Stimulated activated CD8-positive, alpha-beta memory T cell treated with anti-CD3 and anti-CD28 coated beads, Interleukin-15, amount 100 ng/mL, for 48 hours (primary cell): ENCODE results near the gene THBS2.
"Not testable (repeated sequence)": the region's sequence is repeated elsewhere in the genome, so short reads cannot be mapped to it uniquely, and the experiment has no call there.

ENCODE experiments used
- DNase-seq, 2 donors: peaks; one replicate each; pipeline ENCODE4 v3.0.0-alpha.2; 2020; ENCODE audit warnings: low read depth in 2 of 2

Gene THBS2

DNA sequence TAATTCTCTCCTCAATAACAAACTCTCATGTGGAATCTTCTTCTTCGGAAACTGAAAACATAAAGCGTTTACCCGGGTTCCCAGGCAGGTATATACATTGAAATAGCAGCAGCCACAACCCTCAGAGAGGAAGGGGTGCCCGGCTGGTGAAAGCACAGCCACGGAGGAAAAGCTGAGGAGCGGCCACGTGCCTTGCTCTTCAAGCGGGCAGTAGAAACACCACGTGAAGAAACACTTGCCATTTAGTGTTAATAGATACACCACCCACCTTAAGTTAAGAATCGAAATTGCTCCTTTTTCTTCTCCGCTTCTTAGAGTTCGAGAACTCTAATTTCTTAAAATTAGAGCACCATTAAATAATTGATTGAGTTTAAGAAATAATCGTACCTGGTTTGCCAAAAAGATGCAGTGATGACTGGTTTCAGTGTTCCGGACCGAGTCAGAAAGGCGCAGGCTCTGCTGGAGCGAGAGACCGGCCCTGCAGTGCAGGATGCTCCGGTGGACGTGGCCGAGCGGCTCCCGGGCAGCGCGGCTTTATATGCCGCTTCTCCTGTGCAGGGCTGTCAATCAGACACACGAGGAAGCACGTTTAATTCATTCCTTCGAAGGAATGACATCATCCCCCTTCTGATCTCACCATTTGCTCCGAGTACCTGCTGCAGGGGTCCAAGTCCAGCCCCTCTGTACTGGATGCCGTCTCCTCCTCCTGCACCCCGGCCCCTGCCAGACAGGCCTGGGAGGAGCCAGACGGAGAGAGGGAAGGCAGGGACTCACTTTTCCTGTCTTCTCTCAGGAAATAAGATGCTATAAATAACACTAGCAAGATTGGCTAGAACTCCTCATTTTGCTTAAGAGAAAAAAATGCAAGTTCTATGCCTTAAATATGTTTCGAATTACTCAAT lies at the start of gene THBS2:
Gene THBS2 (minus strand): TSS at position 510 of the 902 bp plus-strand sequence. CDS start 3,062 bp downstream, outside the sequence.
- no peak for DNase-seq

GRCh38 chr6:169302716-169303115 lies 49.1 kb upstream of the THBS2 start:
- DNase-seq, result no peak

- DNase-seq, result no peak
Measured at GRCh38 chr6:169302255-169302654, 48.6 kb upstream of the THBS2 start.

DNA sequence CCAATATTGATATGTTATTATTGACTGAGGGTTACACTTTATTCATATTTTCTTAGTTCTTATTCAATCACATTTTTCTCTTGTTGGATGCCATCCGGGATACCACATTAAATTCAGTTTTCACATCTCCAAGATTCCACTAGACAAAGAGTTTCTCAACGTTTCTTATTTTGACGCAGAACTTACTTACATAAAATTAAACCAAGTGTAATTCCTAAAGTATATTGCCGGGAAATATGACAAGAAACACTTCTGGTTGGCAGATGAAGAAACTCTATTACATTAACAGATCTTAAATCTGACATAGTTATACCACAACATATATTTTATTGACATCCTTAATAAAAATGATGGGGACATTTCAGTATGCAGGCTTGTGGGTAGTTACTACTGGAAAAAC lies 47.3 kb upstream of the THBS2 start:
- no peak for DNase-seq

GRCh38 chr6:169298626-169299025 lies 45.0 kb upstream of the THBS2 start:
- not testable (repeated sequence) for DNase-seq

GRCh38 chr6:169296622-169297021 lies 43.0 kb upstream of the THBS2 start:
- DNase-seq, result no peak

DNA sequence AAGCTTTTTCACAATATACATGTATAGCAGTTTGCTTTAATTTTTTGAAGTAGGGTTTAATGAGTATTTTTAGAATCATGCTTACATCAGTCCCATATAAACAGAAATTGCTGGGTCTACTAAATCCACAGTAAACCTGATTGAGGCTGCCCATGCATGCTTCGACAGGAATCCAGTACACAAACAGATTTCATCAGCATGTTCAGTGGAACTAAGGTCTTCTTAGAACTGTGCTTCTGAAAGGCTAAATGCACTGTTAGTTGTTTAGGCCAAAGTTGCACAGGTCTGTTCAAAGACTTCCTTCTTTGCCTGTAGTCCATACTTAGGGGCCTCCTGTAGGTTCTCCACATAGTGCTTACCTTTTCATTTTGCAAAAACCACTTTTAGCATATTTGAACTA lies 42.5 kb upstream of the THBS2 start:
- DNase-seq, result no peak

GRCh38 chr6:169293196-169293595 lies 39.5 kb upstream of the THBS2 start:
- no peak for DNase-seq

DNA sequence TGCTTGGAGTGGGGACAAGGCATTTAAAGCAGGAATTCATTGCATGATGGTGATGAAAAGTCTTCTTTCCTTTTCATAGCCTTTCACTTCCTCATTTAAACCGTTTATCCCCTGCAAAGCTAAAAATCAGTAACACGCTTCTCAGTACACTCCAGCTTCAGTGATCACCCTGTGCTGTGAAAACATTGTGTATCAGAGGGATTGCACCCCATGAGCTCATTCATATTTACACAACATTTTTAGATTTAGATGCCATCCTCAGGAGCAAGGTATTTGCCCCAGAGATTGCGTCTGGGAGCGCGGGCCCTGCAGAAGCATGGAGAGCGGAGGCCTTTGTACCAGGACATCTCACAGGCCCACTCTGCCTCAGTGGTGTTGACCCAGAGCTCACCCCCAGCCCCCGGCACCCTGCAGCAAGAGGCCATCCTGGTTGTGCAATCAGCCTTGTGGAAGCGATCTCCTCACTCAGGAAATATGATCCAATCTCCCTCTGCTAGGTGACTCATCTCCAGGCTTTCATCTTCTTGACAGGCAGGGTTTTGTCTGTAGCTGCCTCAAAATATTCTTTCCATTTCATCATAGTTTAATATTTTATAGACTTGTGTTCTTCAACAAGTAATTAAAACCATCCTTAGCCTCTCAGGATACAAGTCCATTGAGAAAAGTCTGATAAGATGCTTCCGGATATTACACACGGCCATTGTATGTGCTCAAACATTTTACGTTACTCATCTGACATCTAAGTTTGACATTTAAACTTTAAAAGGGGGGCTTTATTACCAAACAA lies 38.9 kb upstream of the THBS2 start:
- no peak for DNase-seq

- DNase-seq, result no peak
Measured at GRCh38 chr6:169291646-169292337, 38.1 kb upstream of the THBS2 start.

- no peak for DNase-seq
Measured at GRCh38 chr6:169291148-169291547, 37.5 kb upstream of the THBS2 start.

DNA sequence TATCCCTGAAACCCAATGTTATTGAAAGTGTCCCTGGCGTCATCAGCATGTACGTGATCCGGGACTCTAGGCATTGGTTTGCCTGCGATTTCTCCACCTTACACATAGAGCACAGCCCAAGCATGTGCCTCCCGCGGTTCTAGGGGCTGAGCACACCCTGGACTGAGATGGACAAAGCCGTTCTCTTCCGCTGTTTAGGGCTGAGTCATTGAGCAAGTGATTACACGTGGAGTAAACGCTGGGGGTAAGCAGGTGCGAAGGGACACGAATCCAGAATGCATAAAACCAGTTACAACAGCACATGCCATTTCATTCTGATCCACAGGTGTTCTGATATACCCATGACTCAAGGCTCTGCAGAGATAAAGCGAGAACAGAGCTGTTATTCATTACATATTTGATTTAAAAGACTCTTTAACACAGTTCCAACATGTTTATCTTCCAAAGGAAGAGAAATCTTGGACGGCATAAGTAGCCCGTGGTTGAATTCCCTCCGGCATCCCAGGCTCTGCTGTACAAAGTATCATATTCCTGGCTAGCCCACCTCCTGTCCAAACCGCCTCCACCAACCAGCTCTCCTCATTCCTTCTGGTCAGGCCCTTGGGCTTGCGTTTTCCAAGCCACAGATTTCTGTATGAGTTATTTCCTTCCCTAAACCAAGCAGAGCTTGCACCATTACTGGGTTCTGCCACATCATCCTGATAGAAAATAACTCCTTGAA lies 36.1 kb upstream of the THBS2 start:
- DNase-seq, result no peak

- no peak for DNase-seq
Measured at GRCh38 chr6:169289257-169289618, 35.6 kb upstream of the THBS2 start.

GRCh38 chr6:169288591-169288990 lies 34.9 kb upstream of the THBS2 start:
- DNase-seq, result no peak

- no peak for DNase-seq
Measured at GRCh38 chr6:169287675-169288074, 34.0 kb upstream of the THBS2 start.

- DNase-seq, result no peak
Measured at GRCh38 chr6:169286961-169287360, 33.3 kb upstream of the THBS2 start.

GRCh38 chr6:169285165-169285564 lies 31.5 kb upstream of the THBS2 start:
- no peak for DNase-seq

GRCh38 chr6:169283924-169284323 lies 30.3 kb upstream of the THBS2 start:
- no peak for DNase-seq

DNA sequence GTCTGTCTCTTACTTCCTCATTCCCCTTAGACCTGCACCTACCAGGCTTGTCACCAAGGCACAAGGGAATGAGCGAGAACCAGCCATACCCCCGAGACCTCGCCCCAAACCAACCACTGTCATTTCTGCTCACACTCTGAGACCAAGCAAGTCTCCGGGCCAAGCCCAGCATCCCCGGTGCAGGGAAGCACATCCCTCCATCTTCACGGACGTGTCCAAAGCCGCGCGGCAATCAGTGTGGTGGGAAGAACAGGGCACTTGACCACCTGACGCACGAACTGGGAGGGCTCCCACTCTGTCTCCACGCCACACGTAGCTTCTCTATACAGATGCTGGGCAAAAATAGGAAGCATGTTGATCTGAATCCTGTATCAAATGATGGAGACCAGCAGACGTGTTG lies 28.4 kb upstream of the THBS2 start:
- no peak for DNase-seq

- DNase-seq, result no peak
Measured at GRCh38 chr6:169277619-169278018, 24.0 kb upstream of the THBS2 start.

DNA sequence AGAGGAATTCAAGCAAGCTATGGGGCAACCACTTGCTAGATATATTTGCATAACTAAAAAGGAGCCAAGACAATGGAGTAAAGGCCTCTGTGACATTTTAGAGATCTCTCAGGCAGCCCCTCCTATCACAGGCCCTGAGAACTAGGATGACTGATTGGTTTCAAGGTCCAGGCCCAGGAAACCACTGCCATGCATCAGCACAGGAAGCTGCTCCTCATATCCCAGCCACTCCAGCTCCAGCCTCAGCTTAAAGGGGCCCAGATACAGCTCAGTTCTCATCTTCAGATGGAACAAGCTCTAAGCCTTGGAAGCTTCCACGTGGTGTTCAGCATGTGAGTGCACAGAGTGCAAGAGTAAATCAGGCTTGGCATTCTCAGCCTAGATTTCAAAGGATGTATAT lies 21.1 kb upstream of the THBS2 start:
- no peak for DNase-seq

- no peak for DNase-seq
Measured at GRCh38 chr6:169273511-169273910, 19.9 kb upstream of the THBS2 start.
